ENCODE results near the gene VARS2.

- no peak for TF ChIP-seq CTCF (IDR thresholded peaks at IDR 0.05; ENCODE audit: poor library complexity)
- no peak for TF ChIP-seq EZH2 (IDR thresholded peaks at IDR 0.05; ENCODE audit: borderline replicate concordance)
- no peak for TF ChIP-seq EZH2phosphoT487 (IDR thresholded peaks at IDR 0.05; ENCODE audit: low read depth, severe bottlenecking, unreplicated experiment)
Measured at GRCh38 chr6:30880698-30881252, 33.3 kb upstream of the VARS2 start.
